AG10803 (cell line): ENCODE measurements around the gene DYNLL1.
"Not testable (repeated sequence)": the region's sequence is repeated elsewhere in the genome, so short reads cannot be mapped to it uniquely, and the experiment has no call there.

Experiments
- DNase-seq: peaks from one replicate; pipeline ENCODE4 v3.0.0; 2010; ENCODE audit warnings: low read depth
- H3K4me3 ChIP-seq: 2 replicates; pipeline ENCODE4 v1.5.1; 2011; ENCODE audit warnings: mild to moderate bottlenecking, low read length, control low read depth
- CTCF ChIP-seq: conservative IDR thresholded peaks from 2 replicates; pipeline ENCODE4 v1.5.1; 2011; ENCODE audit warnings: mild to moderate bottlenecking, low read length, control low read depth, inconsistent platforms

DYNLL1 gene

GRCh38 chr12:120495731-120496412 lies at the start of gene DYNLL1:
TSS of gene DYNLL1 (plus strand) at chr12:120496113. CDS start at chr12:120496422, 309 bp downstream.
- no peak for TF ChIP-seq CTCF
- peak; percentile 93 for DNase-seq
- peak within 1 kb of the TSS; percentile 90 for H3K4me3 ChIP-seq

GRCh38 chr12:120446844-120447178 lies 49.1 kb upstream of the DYNLL1 start:
- DNase-seq: not testable (repeated sequence)
- peak overlapping the region; percentile 100 for H3K4me3 ChIP-seq

- no peak for DNase-seq
- H3K4me3 ChIP-seq: no peak overlapping the region
- TF ChIP-seq CTCF: no peak
These were observed 47.9 kb upstream of the DYNLL1 start for GRCh38 chr12:120447992-120448391.

- DNase-seq: peak; percentile 20
- not testable (repeated sequence) for H3K4me3 ChIP-seq
These were observed 43.4 kb upstream of the DYNLL1 start for GRCh38 chr12:120452524-120452923.

GRCh38 chr12:120453060-120453750 lies 42.7 kb upstream of the DYNLL1 start:
- no peak overlapping the region for H3K4me3 ChIP-seq
- no peak for TF ChIP-seq CTCF
- DNase-seq: no peak

- peak; percentile 25 for DNase-seq
- H3K4me3 ChIP-seq: no peak overlapping the region
- TF ChIP-seq CTCF: peak; percentile 68
These were observed 41.9 kb upstream of the DYNLL1 start for GRCh38 chr12:120453977-120454376.

- TF ChIP-seq CTCF: no peak
- DNase-seq: no peak
- H3K4me3 ChIP-seq: no peak overlapping the region
These were observed 40.6 kb upstream of the DYNLL1 start for GRCh38 chr12:120455302-120455701.

- TF ChIP-seq CTCF: peak; percentile 39
- H3K4me3 ChIP-seq: no peak overlapping the region
- DNase-seq: no peak
These were observed 38.8 kb upstream of the DYNLL1 start for GRCh38 chr12:120457133-120457532.
